ENCODE data around the gene TAF11L5. TPM values are rescaled to one million over a fixed set of nuclear protein-coding genes. Genes with fewer than 3 reads are reported as not detected.

TAF11L5 gene
- polyA plus RNA-seq, 10 donors: not detected

Other genes starting within 250 kb of the TAF11L5 start
- gene TAF11L2, start 27.0 kb upstream of the TAF11L5 start, polyA plus RNA-seq (ENCODE audit: insufficient read length in 10 of 10): not detected
- not detected for gene TAF11L3, start 6.9 kb upstream of the TAF11L5 start, polyA plus RNA-seq (ENCODE audit: insufficient read length in 10 of 10)
- not detected for gene TAF11L4, start 3.4 kb upstream of the TAF11L5 start, polyA plus RNA-seq (ENCODE audit: insufficient read length in 10 of 10)
- not detected for gene TAF11L6, start 3.4 kb downstream of the TAF11L5 start, polyA plus RNA-seq (ENCODE audit: insufficient read length in 10 of 10)
- not detected for gene TAF11L7, start 60.5 kb downstream of the TAF11L5 start, polyA plus RNA-seq (ENCODE audit: insufficient read length in 10 of 10)
- gene TAF11L8, start 65.7 kb downstream of the TAF11L5 start, polyA plus RNA-seq (ENCODE audit: insufficient read length in 10 of 10): not detected
- not detected for gene TAF11L9, start 69.2 kb downstream of the TAF11L5 start, polyA plus RNA-seq (ENCODE audit: insufficient read length in 10 of 10)
- gene TAF11L10, start 72.6 kb downstream of the TAF11L5 start, polyA plus RNA-seq (ENCODE audit: insufficient read length in 10 of 10): not detected
- not detected for gene TAF11L11, start 78.9 kb downstream of the TAF11L5 start, polyA plus RNA-seq (ENCODE audit: insufficient read length in 10 of 10)
- gene TAF11L12, start 85.2 kb downstream of the TAF11L5 start, polyA plus RNA-seq (ENCODE audit: insufficient read length in 10 of 10): not detected
- not detected for gene TAF11L13, start 106.9 kb downstream of the TAF11L5 start, polyA plus RNA-seq (ENCODE audit: insufficient read length in 10 of 10)
- gene TAF11L14, start 109.2 kb downstream of the TAF11L5 start, polyA plus RNA-seq (ENCODE audit: insufficient read length in 10 of 10): not detected

Data from muscle of back (tissue), 10 donors.